Measurements from ENCODE around the gene PCSK7.

- no peak for TF ChIP-seq POLR2A (IDR thresholded peaks at IDR 0.05)
- TF ChIP-seq CTCF (IDR thresholded peaks at IDR 0.05): no peak
- TF ChIP-seq EP300 (IDR thresholded peaks at IDR 0.05): no peak
- no peak for TF ChIP-seq POLR2AphosphoS5 (IDR thresholded peaks at IDR 0.05)
These were observed 19.0 kb downstream of the PCSK7 start for GRCh38 chr11:117212697-117213355.
